Measurements from ENCODE around the gene PCMTD2.

GRCh38 chr20:64230461-64231145 lies 24.9 kb upstream of the PCMTD2 start:
- no peak for TF ChIP-seq CTCF (IDR thresholded peaks at IDR 0.05; ENCODE audit: insufficient read depth, low read length)
- TF ChIP-seq SPI1 (IDR thresholded peaks at IDR 0.05; ENCODE audit: borderline replicate concordance, low read depth): no peak
- TF ChIP-seq REST (IDR thresholded peaks at IDR 0.05; ENCODE audit: insufficient replicate concordance, low read depth): no peak
- TF ChIP-seq GABPA (IDR thresholded peaks at IDR 0.05; ENCODE audit: low read depth): no peak
